H9 (cell line): Measurements from ENCODE around the gene FAM221B. TPM values are rescaled to one million over a fixed set of nuclear protein-coding genes. Genes with fewer than 3 reads are reported as not detected.

Experiments
- DNase-seq: peaks from one replicate; pipeline ENCODE4 v3.0.0-alpha.2; 2017
- H2AFZ ChIP-seq: one replicate; pipeline ENCODE4 v1.6.1; 2013; ENCODE audit warnings: mild to moderate bottlenecking, low read length, control low read depth, moderate library complexity
- H2AK5ac ChIP-seq: 2 replicates; pipeline ENCODE4 v1.6.1; 2013; ENCODE audit warnings: low read length, control low read depth, mixed read lengths; ENCODE audit not compliant: insufficient read length
- H2BK120ac ChIP-seq: one replicate; pipeline ENCODE4 v1.6.1; 2013; ENCODE audit warnings: low read depth, mild to moderate bottlenecking, low read length, control low read depth, inconsistent platforms; ENCODE audit not compliant: poor library complexity, severe bottlenecking
- H2BK12ac ChIP-seq: 2 replicates; pipeline ENCODE4 v1.6.1; 2013; ENCODE audit warnings: low read length, control low read depth, mixed read lengths, low read depth; ENCODE audit not compliant: insufficient read length
- H2BK15ac ChIP-seq: 2 replicates; pipeline ENCODE4 v1.6.1; 2013; ENCODE audit warnings: low read depth, low read length, control low read depth
- H2BK20ac ChIP-seq: one replicate; pipeline ENCODE4 v1.6.1; 2013; ENCODE audit warnings: low read depth, mild to moderate bottlenecking, low read length, control low read depth, inconsistent platforms; ENCODE audit not compliant: poor library complexity, severe bottlenecking
- H2BK5ac ChIP-seq: 2 replicates; pipeline ENCODE4 v1.6.1; 2013; ENCODE audit warnings: low read length, control low read depth, mixed read lengths; ENCODE audit not compliant: insufficient read length
- H3K14ac ChIP-seq: 2 replicates; pipeline ENCODE4 v1.6.1; 2013; ENCODE audit warnings: low read length, control low read depth; ENCODE audit not compliant: insufficient read depth
- H3K18ac ChIP-seq: 2 replicates; pipeline ENCODE4 v1.6.1; 2013; ENCODE audit warnings: low read depth, mild to moderate bottlenecking, mixed read lengths, low read length, control low read depth; ENCODE audit not compliant: insufficient read length
- H3K23ac ChIP-seq: 2 replicates; pipeline ENCODE4 v1.6.1; 2013; ENCODE audit warnings: low read length, control low read depth, mixed read lengths, low read depth; ENCODE audit not compliant: insufficient read length
- H3K23me2 ChIP-seq: 2 replicates; pipeline ENCODE4 v1.6.1; 2013; ENCODE audit warnings: low read depth, mild to moderate bottlenecking, mixed read lengths, low read length, control low read depth; ENCODE audit not compliant: insufficient read length, poor library complexity, severe bottlenecking
- H3K27ac ChIP-seq: 2 replicates; pipeline ENCODE4 v1.5.1; 2013; ENCODE audit warnings: low read length, control low read depth, mixed read lengths, low read depth; ENCODE audit not compliant: insufficient read length
- H3K27me3 ChIP-seq: 2 replicates; pipeline ENCODE4 v1.6.1; 2013; ENCODE audit warnings: low read length, control low read depth, inconsistent platforms; ENCODE audit not compliant: insufficient read depth
- H3K4ac ChIP-seq: 2 replicates; pipeline ENCODE4 v1.6.1; 2013; ENCODE audit warnings: low read depth, mild to moderate bottlenecking, control low read depth, inconsistent platforms, low read length, moderate library complexity
- H3K4me1 ChIP-seq: 2 replicates; pipeline ENCODE4 v1.6.1; 2013; ENCODE audit warnings: low read length, control low read depth, inconsistent platforms; ENCODE audit not compliant: insufficient read depth
- H3K4me2 ChIP-seq: 2 replicates; pipeline ENCODE4 v1.6.1; 2013; ENCODE audit warnings: low read length, control low read depth, mixed read lengths; ENCODE audit not compliant: insufficient read length, insufficient read depth
- H3K56ac ChIP-seq: 2 replicates; pipeline ENCODE4 v1.6.1; 2013; ENCODE audit warnings: low read depth, mild to moderate bottlenecking, mixed read lengths, low read length, control low read depth; ENCODE audit not compliant: insufficient read length
- H3K79me1 ChIP-seq: 2 replicates; pipeline ENCODE4 v1.6.1; 2013; ENCODE audit warnings: low read depth, mild to moderate bottlenecking, moderate library complexity, low read length, control low read depth, inconsistent platforms; ENCODE audit not compliant: insufficient read depth, poor library complexity, severe bottlenecking
- H3K79me2 ChIP-seq: 2 replicates; pipeline ENCODE4 v1.6.1; 2013; ENCODE audit warnings: low read length, control low read depth, inconsistent platforms; ENCODE audit not compliant: insufficient read depth
- H3K9ac ChIP-seq: 2 replicates; pipeline ENCODE4 v1.6.1; 2013; ENCODE audit warnings: low read length, control low read depth, mixed read lengths; ENCODE audit not compliant: insufficient read length; ENCODE audit errors: extremely low read depth
- H3K9me3 ChIP-seq: one replicate; pipeline ENCODE4 v1.6.1; 2013; ENCODE audit warnings: low read depth, low read length, inconsistent platforms; ENCODE audit not compliant: control insufficient read depth
- H3T11ph ChIP-seq: one replicate; pipeline ENCODE4 v1.6.1; 2013; ENCODE audit warnings: mild to moderate bottlenecking, low read length, control low read depth, inconsistent platforms
- H4K20me1 ChIP-seq: one replicate; pipeline ENCODE4 v1.6.1; 2013; ENCODE audit not compliant: control insufficient read depth, insufficient read length, insufficient read depth
- H4K5ac ChIP-seq: 2 replicates; pipeline ENCODE4 v1.6.1; 2013; ENCODE audit warnings: low read depth, mild to moderate bottlenecking, mixed read lengths, low read length, control low read depth; ENCODE audit not compliant: insufficient read length
- H4K8ac ChIP-seq: replicated peaks from 2 replicates; pipeline ENCODE4 v1.6.1; 2013; ENCODE audit warnings: low read length, control low read depth, mixed read lengths, low read depth; ENCODE audit not compliant: insufficient read length
- H4K91ac ChIP-seq: 2 replicates; pipeline ENCODE4 v1.6.1; 2013; ENCODE audit warnings: low read depth, mild to moderate bottlenecking, moderate library complexity, mixed read lengths, low read length, control low read depth; ENCODE audit not compliant: insufficient read length
- H3K27ac Mint-ChIP-seq, 3 experiments: 2 replicates in 2 of 3; 3 replicates in 1 of 3; pipeline ENCODE4 v1.8.0; 2020 to 2021; ENCODE audit warnings: mixed read lengths in 3 of 3, mild to moderate bottlenecking in 1 of 3, moderate library complexity in 1 of 3
- H3K27me3 Mint-ChIP-seq: 2 replicates; pipeline ENCODE4 v1.8.0; 2021; ENCODE audit warnings: low read depth, mild to moderate bottlenecking, moderate library complexity, mixed read lengths
- H3K36me3 Mint-ChIP-seq, 3 experiments: 2 replicates in 2 of 3; 3 replicates in 1 of 3; pipeline ENCODE4 v1.8.0; 2020 to 2021; ENCODE audit warnings: low read depth in 3 of 3, mixed read lengths in 3 of 3; ENCODE audit not compliant: insufficient read depth in 1 of 3
- H3K4me1 Mint-ChIP-seq, 2 experiments: 2 replicates each; pipeline ENCODE4 v1.8.0; 2020; ENCODE audit warnings: mixed read lengths in 2 of 2
- H3K4me3 Mint-ChIP-seq, 2 experiments: 2 replicates in 1 of 2; 3 replicates in 1 of 2; pipeline ENCODE4 v1.8.0; 2020 to 2021; ENCODE audit warnings: mild to moderate bottlenecking in 2 of 2, mixed read lengths in 2 of 2, moderate library complexity in 1 of 2
- H3K9me3 Mint-ChIP-seq, 2 experiments: 2 replicates in 1 of 2; 3 replicates in 1 of 2; pipeline ENCODE4 v1.8.0; 2020; ENCODE audit warnings: mild to moderate bottlenecking in 2 of 2, mixed read lengths in 2 of 2, moderate library complexity in 1 of 2
- WGBS: extraction: QIAGEN DNeasy Blood & Tissue Kit; methylation state at CpG from one replicate; pipeline ENCODE4 v1.1.7; 2013; ENCODE audit warnings: missing lambda C conversion rate, low lambda C conversion rate, mixed read lengths; ENCODE audit not compliant: insufficient read length; ENCODE audit errors: extremely low coverage; 5-methylcytosine and 5-hydroxymethylcytosine counted together
- total RNA-seq: library from RNA; stranded (reverse); gene quantifications from 2 replicates; pipeline ENCODE4 v1.2.1, GENCODE V29; 2021
- TF ChIP-seq, protein P1 (sequence below): fragments of 200-600 bp; sonication (generic); conservative IDR thresholded peaks from 3 replicates; pipeline ENCODE4 v1.8.0; 2021; ENCODE audit warnings: antibody characterized with exemption, mild to moderate bottlenecking

FAM221B gene
- total RNA-seq, 1 experiment from 2014 or later: not detected

DNA sequence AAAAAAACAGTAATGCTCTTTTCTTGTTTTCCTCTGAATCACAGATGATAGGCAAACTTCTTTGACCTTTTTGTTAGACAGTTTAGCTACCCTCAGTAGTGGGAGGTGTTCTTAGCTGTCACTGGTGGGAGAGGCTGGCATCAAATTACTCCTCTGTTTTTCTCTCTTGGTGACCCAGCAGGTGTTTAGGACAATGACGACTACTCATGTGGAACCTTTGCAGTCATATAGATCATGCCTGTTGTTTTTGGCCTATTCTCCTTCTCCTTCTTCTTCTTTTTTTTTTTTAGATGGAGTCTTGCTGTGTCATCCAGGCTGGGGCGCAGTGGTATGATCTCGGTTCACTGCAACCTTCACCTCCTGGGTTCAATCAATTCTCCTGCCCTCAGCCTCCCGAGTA, 52.5 kb downstream of the FAM221B start:
- no peaks in the 10 kb centered on the region for H3K23me2 ChIP-seq
- H2BK5ac ChIP-seq: no peak overlapping the region
- H4K5ac ChIP-seq: no peak overlapping the region
- no peak overlapping the region for H3K23ac ChIP-seq
- no peaks in the 10 kb centered on the region for H3K79me2 ChIP-seq
- H3K4me1 ChIP-seq: peaks cover 4% of the 10 kb centered on the region; the same call in 1 of the 2 replicates
- Mint-ChIP-seq H3K4me3 (no peak overlapping the region), H3K27ac (no peak overlapping the region; a peak in 1 of 7 replicates), H3K9me3 (no peaks in the 10 kb centered on the region), H3K27me3 (no peaks in the 10 kb centered on the region), H3K36me3 (peaks cover 0 to 5% (median 0%) of the 10 kb centered on the region in 3 experiments; a peak in 3 of 7 replicates), H3K4me1 (peaks cover 15 to 19% of the 10 kb centered on the region in 2 experiments)
- H2AK5ac ChIP-seq: no peak overlapping the region
- H2BK12ac ChIP-seq: no peak overlapping the region
- no peaks in the 10 kb centered on the region for H3K27me3 ChIP-seq
- H2BK15ac ChIP-seq: no peak overlapping the region
- H3K9ac ChIP-seq: no peak overlapping the region
- H4K20me1 ChIP-seq: no peaks in the 10 kb centered on the region
- H2AFZ ChIP-seq: no peak overlapping the region
- no peak overlapping the region for H4K91ac ChIP-seq
- no peaks in the 10 kb centered on the region for H3K79me1 ChIP-seq
- TF ChIP-seq, protein P1, sequence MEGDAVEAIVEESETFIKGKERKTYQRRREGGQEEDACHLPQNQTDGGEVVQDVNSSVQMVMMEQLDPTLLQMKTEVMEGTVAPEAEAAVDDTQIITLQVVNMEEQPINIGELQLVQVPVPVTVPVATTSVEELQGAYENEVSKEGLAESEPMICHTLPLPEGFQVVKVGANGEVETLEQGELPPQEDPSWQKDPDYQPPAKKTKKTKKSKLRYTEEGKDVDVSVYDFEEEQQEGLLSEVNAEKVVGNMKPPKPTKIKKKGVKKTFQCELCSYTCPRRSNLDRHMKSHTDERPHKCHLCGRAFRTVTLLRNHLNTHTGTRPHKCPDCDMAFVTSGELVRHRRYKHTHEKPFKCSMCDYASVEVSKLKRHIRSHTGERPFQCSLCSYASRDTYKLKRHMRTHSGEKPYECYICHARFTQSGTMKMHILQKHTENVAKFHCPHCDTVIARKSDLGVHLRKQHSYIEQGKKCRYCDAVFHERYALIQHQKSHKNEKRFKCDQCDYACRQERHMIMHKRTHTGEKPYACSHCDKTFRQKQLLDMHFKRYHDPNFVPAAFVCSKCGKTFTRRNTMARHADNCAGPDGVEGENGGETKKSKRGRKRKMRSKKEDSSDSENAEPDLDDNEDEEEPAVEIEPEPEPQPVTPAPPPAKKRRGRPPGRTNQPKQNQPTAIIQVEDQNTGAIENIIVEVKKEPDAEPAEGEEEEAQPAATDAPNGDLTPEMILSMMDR: no peak
- no peaks in the 10 kb centered on the region for H3K9me3 ChIP-seq
- no peak for DNase-seq
- H2BK120ac ChIP-seq: no peak overlapping the region
- no peak overlapping the region for H3K4ac ChIP-seq
- no peak overlapping the region for H4K8ac ChIP-seq
- WGBS: no CpG with 5 or more reads among the region's 4 CpGs
- no peak overlapping the region for H3K27ac ChIP-seq
- H3K14ac ChIP-seq: no peak overlapping the region
- no peak overlapping the region for H3K4me2 ChIP-seq
- no peak overlapping the region for H3T11ph ChIP-seq
- no peak overlapping the region for H2BK20ac ChIP-seq
- no peak overlapping the region for H3K18ac ChIP-seq
- H3K56ac ChIP-seq: no peak overlapping the region
